Endothelial cell of umbilical vein (primary cell): ENCODE measurements around the gene PPM1F.

Experiments
- EZH2 ChIP-seq: IDR thresholded peaks from 2 replicates; pipeline ENCODE4 v1.6.1; 2012; ENCODE audit warnings: borderline replicate concordance, low read depth, mild to moderate bottlenecking, moderate library complexity, low read length, inconsistent platforms; ENCODE audit not compliant: severe bottlenecking
- MYC ChIP-seq: IDR thresholded peaks from one replicate; pipeline ENCODE4 v1.6.1; 2011; ENCODE audit warnings: mild to moderate bottlenecking, low read depth, low read length
- POLR2AphosphoS5 ChIP-seq: IDR thresholded peaks from 2 replicates; pipeline ENCODE4 v1.6.1; 2012; ENCODE audit warnings: low read depth, mild to moderate bottlenecking, control low read depth, low read length, moderate library complexity; ENCODE audit not compliant: insufficient read depth
- TF ChIP-seq, protein P1 (sequence below), 2 donors: IDR thresholded peaks; 1 replicate in 1 of 2; 2 replicates in 1 of 2; pipeline ENCODE4 v1.5.1; 2011; ENCODE audit warnings: low read length in 2 of 2, mild to moderate bottlenecking in 2 of 2, moderate library complexity in 2 of 2, control low read depth in 1 of 2, inconsistent platforms in 1 of 2, low read depth in 1 of 2; ENCODE audit not compliant: insufficient read depth in 1 of 2; ENCODE audit errors: extremely low read depth in 1 of 2
- TF ChIP-seq, protein P2 (sequence below): IDR thresholded peaks from 2 replicates; pipeline ENCODE4 v1.6.1; 2011; ENCODE audit not compliant: insufficient read depth, insufficient read length

DNA sequence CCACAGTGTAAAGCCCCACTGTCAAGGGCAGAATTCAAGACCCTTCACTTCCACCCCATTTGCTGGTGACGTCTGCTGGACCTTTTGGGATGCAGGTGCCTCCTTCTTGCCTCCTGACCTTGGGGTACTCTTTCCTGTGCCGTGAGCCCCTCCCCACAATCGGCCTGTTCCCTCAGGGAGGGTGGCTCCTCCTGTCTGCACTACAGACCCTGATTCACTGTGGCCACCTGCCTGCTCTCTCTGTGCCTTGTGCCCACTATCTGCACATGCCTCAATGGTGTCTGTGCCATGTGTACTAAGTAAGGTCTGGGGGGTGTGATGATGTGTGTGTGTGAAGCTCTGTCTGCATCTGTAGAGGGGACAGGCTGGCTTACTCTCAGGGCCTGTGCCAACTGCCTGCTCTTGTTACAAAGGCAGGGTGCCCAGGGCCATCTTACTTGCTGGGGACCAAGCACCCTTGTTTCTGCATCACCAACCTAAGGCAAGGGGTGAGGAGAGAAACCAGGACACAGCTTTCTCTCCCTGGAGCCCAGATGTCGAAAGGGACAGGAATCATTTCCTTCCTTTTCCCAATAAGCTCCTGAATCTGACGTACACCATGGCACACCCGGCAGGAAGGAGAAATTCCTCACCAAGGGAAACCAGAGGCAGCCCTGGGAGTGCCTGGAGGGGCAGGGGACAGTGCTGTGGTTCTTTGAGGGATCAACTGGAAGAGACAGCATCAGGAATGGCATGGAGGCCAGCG, 3.7 kb downstream of the PPM1F start:
- TF ChIP-seq, protein P1, sequence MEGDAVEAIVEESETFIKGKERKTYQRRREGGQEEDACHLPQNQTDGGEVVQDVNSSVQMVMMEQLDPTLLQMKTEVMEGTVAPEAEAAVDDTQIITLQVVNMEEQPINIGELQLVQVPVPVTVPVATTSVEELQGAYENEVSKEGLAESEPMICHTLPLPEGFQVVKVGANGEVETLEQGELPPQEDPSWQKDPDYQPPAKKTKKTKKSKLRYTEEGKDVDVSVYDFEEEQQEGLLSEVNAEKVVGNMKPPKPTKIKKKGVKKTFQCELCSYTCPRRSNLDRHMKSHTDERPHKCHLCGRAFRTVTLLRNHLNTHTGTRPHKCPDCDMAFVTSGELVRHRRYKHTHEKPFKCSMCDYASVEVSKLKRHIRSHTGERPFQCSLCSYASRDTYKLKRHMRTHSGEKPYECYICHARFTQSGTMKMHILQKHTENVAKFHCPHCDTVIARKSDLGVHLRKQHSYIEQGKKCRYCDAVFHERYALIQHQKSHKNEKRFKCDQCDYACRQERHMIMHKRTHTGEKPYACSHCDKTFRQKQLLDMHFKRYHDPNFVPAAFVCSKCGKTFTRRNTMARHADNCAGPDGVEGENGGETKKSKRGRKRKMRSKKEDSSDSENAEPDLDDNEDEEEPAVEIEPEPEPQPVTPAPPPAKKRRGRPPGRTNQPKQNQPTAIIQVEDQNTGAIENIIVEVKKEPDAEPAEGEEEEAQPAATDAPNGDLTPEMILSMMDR (IDR thresholded peaks at IDR 0.05; ENCODE audit: extremely low read depth in 1 of 2, insufficient read depth in 1 of 2, low read depth in 1 of 2, low read length in 2 of 2) = no peak
- TF ChIP-seq, protein P2, sequence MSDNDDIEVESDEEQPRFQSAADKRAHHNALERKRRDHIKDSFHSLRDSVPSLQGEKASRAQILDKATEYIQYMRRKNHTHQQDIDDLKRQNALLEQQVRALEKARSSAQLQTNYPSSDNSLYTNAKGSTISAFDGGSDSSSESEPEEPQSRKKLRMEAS = peak; percentile 39
- TF ChIP-seq MYC (no peak), EZH2 (no peak), POLR2AphosphoS5 (no peak)
